ENCODE measurements around the gene NANOGP8.

DNA sequence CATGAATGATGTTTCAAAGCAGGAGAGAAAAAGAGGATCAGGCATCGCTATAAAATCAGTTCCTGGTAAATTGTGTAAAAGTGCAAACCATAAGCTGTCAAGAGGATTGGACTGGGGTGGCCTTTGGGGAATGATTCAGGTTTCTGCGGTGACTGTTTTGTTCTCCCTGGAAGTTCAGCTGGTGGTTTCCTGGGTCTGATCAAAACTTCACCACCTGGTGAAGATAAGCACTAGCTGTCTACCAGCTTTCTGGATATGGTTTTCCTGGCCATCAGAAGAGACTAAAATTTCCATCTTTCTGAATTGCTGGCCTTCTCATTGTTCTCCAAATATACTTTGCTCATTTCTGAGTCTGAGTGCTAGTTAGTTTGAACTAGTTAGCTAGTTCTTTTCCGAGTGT is 2.7 kb upstream of the NANOGP8 start:
- TF ChIP-seq, protein P1, sequence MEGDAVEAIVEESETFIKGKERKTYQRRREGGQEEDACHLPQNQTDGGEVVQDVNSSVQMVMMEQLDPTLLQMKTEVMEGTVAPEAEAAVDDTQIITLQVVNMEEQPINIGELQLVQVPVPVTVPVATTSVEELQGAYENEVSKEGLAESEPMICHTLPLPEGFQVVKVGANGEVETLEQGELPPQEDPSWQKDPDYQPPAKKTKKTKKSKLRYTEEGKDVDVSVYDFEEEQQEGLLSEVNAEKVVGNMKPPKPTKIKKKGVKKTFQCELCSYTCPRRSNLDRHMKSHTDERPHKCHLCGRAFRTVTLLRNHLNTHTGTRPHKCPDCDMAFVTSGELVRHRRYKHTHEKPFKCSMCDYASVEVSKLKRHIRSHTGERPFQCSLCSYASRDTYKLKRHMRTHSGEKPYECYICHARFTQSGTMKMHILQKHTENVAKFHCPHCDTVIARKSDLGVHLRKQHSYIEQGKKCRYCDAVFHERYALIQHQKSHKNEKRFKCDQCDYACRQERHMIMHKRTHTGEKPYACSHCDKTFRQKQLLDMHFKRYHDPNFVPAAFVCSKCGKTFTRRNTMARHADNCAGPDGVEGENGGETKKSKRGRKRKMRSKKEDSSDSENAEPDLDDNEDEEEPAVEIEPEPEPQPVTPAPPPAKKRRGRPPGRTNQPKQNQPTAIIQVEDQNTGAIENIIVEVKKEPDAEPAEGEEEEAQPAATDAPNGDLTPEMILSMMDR (IDR thresholded peaks at IDR 0.05) = no peak
- no peak for TF ChIP-seq POLR2A (IDR thresholded peaks at IDR 0.05)
